Neuronal stem cell (in vitro differentiated cells): ENCODE results near the gene DYNLT3.
A peak's percentile ranks its signal among the peaks of the same experiment; 100 is the strongest.

Experiments used
- DNase-seq: peaks from one replicate; pipeline ENCODE4 v3.0.0-alpha.2; 2013; ENCODE audit warnings: low spot score
- H2AFZ ChIP-seq: one replicate; pipeline ENCODE4 v1.6.1; 2013; ENCODE audit warnings: mild to moderate bottlenecking, low read length, inconsistent platforms
- H2AK5ac ChIP-seq: 2 replicates; pipeline ENCODE4 v1.6.1; 2013; ENCODE audit warnings: low read depth, mild to moderate bottlenecking, inconsistent platforms, low read length, moderate library complexity, mixed read lengths
- H2BK120ac ChIP-seq: 2 replicates; pipeline ENCODE4 v1.6.1; 2013; ENCODE audit warnings: low read depth, mild to moderate bottlenecking, inconsistent platforms, low read length, moderate library complexity, mixed read lengths
- H2BK12ac ChIP-seq: one replicate; pipeline ENCODE4 v1.6.1; 2013; ENCODE audit warnings: low read length, inconsistent platforms
- H2BK15ac ChIP-seq: 2 replicates; pipeline ENCODE4 v1.6.1; 2013; ENCODE audit warnings: mild to moderate bottlenecking, low read length, inconsistent platforms, mixed read lengths
- H2BK5ac ChIP-seq: one replicate; pipeline ENCODE4 v1.6.1; 2013; ENCODE audit warnings: inconsistent platforms, mild to moderate bottlenecking, low read length, moderate library complexity
- H3K14ac ChIP-seq: one replicate; pipeline ENCODE4 v1.6.1; 2013; ENCODE audit warnings: low read length, inconsistent platforms
- H3K18ac ChIP-seq: 2 replicates; pipeline ENCODE4 v1.6.1; 2013; ENCODE audit warnings: low read length, inconsistent platforms
- H3K23ac ChIP-seq: 2 replicates; pipeline ENCODE4 v1.6.1; 2013; ENCODE audit warnings: low read depth, mild to moderate bottlenecking, mixed read lengths, low read length, inconsistent platforms; ENCODE audit not compliant: poor library complexity
- H3K27ac ChIP-seq: replicated peaks from 3 replicates; pipeline ENCODE4 v1.5.1; 2013; ENCODE audit warnings: low read length, inconsistent platforms
- H3K27me3 ChIP-seq, 3 experiments: 2 replicates each; pipeline ENCODE4 v1.6.1; 2013; ENCODE audit warnings: low read length in 3 of 3, mild to moderate bottlenecking in 2 of 3, inconsistent platforms in 1 of 3, low read depth in 1 of 3, mixed read lengths in 1 of 3, moderate library complexity in 1 of 3; ENCODE audit not compliant: control insufficient read depth in 3 of 3, insufficient read depth in 3 of 3
- H3K36me3 ChIP-seq, 2 donors: replicated peaks in 1 of 2; 2 replicates each; pipeline ENCODE4 v1.6.1; 2013; ENCODE audit warnings: low read length in 2 of 2; ENCODE audit not compliant: control insufficient read depth in 2 of 2, insufficient read depth in 2 of 2
- H3K4ac ChIP-seq: 2 replicates; pipeline ENCODE4 v1.6.1; 2013; ENCODE audit warnings: inconsistent platforms, mild to moderate bottlenecking, low read length, moderate library complexity
- H3K4me1 ChIP-seq, 2 donors: 1 replicate in 1 of 2; 2 replicates in 1 of 2; pipeline ENCODE4 v1.6.1; 2013; ENCODE audit warnings: low read length in 2 of 2, low read depth in 1 of 2; ENCODE audit not compliant: control insufficient read depth in 2 of 2, insufficient read depth in 1 of 2
- H3K4me2 ChIP-seq: one replicate; pipeline ENCODE4 v1.6.1; 2013; ENCODE audit warnings: mild to moderate bottlenecking, low read length, inconsistent platforms; ENCODE audit not compliant: insufficient read depth, poor library complexity, severe bottlenecking
- H3K4me3 ChIP-seq, 2 donors: 2 replicates each; pipeline ENCODE4 v1.5.1; 2013; ENCODE audit warnings: low read length in 2 of 2, mild to moderate bottlenecking in 2 of 2, inconsistent platforms in 1 of 2, moderate library complexity in 1 of 2
- H3K79me1 ChIP-seq: one replicate; pipeline ENCODE4 v1.6.1; 2013; ENCODE audit warnings: low read depth, mild to moderate bottlenecking, inconsistent platforms, low read length, moderate library complexity
- H3K9ac ChIP-seq: one replicate; pipeline ENCODE4 v1.6.1; 2013; ENCODE audit warnings: mild to moderate bottlenecking, low read depth, low read length, inconsistent platforms; ENCODE audit not compliant: poor library complexity
- H3K9me3 ChIP-seq, 2 donors: replicated peaks in 1 of 2; 2 replicates each; pipeline versions ENCODE3 to v1.6.1; 2013; ENCODE audit warnings: low read length in 2 of 2, mild to moderate bottlenecking in 2 of 2, inconsistent platforms in 1 of 2, low read depth in 1 of 2, mixed read lengths in 1 of 2, moderate library complexity in 1 of 2; ENCODE audit not compliant: control insufficient read depth in 2 of 2, insufficient read depth in 1 of 2
- H4K8ac ChIP-seq: one replicate; pipeline ENCODE4 v1.6.1; 2013; ENCODE audit warnings: low read depth, mild to moderate bottlenecking, inconsistent platforms, low read length, moderate library complexity
- H4K91ac ChIP-seq: one replicate; pipeline ENCODE4 v1.6.1; 2013; ENCODE audit warnings: low read length, low read depth, mild to moderate bottlenecking, inconsistent platforms; ENCODE audit not compliant: poor library complexity
- WGBS, 2 donors: extraction: QIAGEN DNeasy Blood & Tissue Kit; methylation state at CpG; one replicate each; pipeline ENCODE4 v1.1.7; 2013; ENCODE audit warnings: missing lambda C conversion rate in 2 of 2, mixed read lengths in 1 of 2; ENCODE audit not compliant: insufficient read length in 2 of 2, insufficient replicate concordance in 1 of 2; ENCODE audit errors: extremely low coverage in 2 of 2; 5-methylcytosine and 5-hydroxymethylcytosine counted together

DYNLT3 gene

GRCh38 chrX:37846558-37846933 is 825 bp downstream of the DYNLT3 start:
- no peak overlapping the region for H2BK120ac ChIP-seq
- no peak overlapping the region for H4K8ac ChIP-seq
- no peak overlapping the region for H3K18ac ChIP-seq
- H3K27ac ChIP-seq, result no peak overlapping the region
- no peak overlapping the region for H3K9ac ChIP-seq
- no peak overlapping the region for H2BK15ac ChIP-seq
- no peak overlapping the region for H3K14ac ChIP-seq
- peak overlapping the region; percentile 81 for H2AFZ ChIP-seq
- H3K4me3 ChIP-seq, result peak overlapping the region; percentile 43 to 85
- H3K36me3 ChIP-seq, result no peaks in the 10 kb centered on the region
- H2BK12ac ChIP-seq, result no peak overlapping the region
- no peak overlapping the region for H2AK5ac ChIP-seq
- WGBS, 2 donors, result no CpG with 5 or more reads among the region's 1 CpG
- H4K91ac ChIP-seq, result no peak overlapping the region
- H3K27me3 ChIP-seq, result no peaks in the 10 kb centered on the region
- no peaks in the 10 kb centered on the region for H3K79me1 ChIP-seq
- no peaks in the 10 kb centered on the region for H3K9me3 ChIP-seq
- no peaks in the 10 kb centered on the region for H3K4me1 ChIP-seq
- H3K4me2 ChIP-seq, result no peak overlapping the region
- H3K23ac ChIP-seq, result no peak overlapping the region
- no peak overlapping the region for H3K4ac ChIP-seq
- no peak for DNase-seq
- H2BK5ac ChIP-seq, result no peak overlapping the region

GRCh38 chrX:37846141-37846540 is 1.2 kb downstream of the DYNLT3 start:
- Histone ChIP-seq H3K9me3 (no peaks in the 10 kb centered on the region), H2BK12ac (no peak overlapping the region), H2BK5ac (no peak overlapping the region), H3K14ac (no peak overlapping the region), H2AFZ (no peak overlapping the region), H3K9ac (no peak overlapping the region), H3K4me2 (no peak overlapping the region), H3K27ac (no peak overlapping the region), H3K23ac (no peak overlapping the region), H3K36me3 (no peaks in the 10 kb centered on the region), H2BK15ac (no peak overlapping the region), H3K4me3 (no peak overlapping the region), H3K4ac (no peak overlapping the region), H3K18ac (no peak overlapping the region), H3K79me1 (no peaks in the 10 kb centered on the region), H3K27me3 (no peaks in the 10 kb centered on the region), H3K4me1 (no peaks in the 10 kb centered on the region), H2BK120ac (no peak overlapping the region), H4K91ac (no peak overlapping the region), H4K8ac (no peak overlapping the region), H2AK5ac (no peak overlapping the region)
- WGBS, 2 donors, result no CpG with 5 or more reads among the region's 3 CpGs
- DNase-seq, result no peak

- Histone ChIP-seq H3K36me3 (no peaks in the 10 kb centered on the region), H3K9ac (no peak overlapping the region), H3K14ac (no peak overlapping the region), H3K79me1 (no peaks in the 10 kb centered on the region), H3K27me3 (no peaks in the 10 kb centered on the region), H3K4me2 (no peak overlapping the region), H3K27ac (no peak overlapping the region), H4K8ac (no peak overlapping the region), H2AFZ (no peak overlapping the region), H3K4me3 (no peak overlapping the region), H2AK5ac (no peak overlapping the region), H3K23ac (no peak overlapping the region), H2BK12ac (no peak overlapping the region), H2BK15ac (no peak overlapping the region), H3K18ac (no peak overlapping the region), H3K4me1 (no peaks in the 10 kb centered on the region), H2BK5ac (no peak overlapping the region), H3K9me3 (no peaks in the 10 kb centered on the region), H2BK120ac (no peak overlapping the region), H3K4ac (no peak overlapping the region), H4K91ac (no peak overlapping the region)
- DNase-seq, result no peak
Observed at GRCh38 chrX:37844622-37845021, 2.7 kb downstream of the DYNLT3 start.

GRCh38 chrX:37840931-37841330 is 6.4 kb downstream of the DYNLT3 start:
- no peaks in the 10 kb centered on the region for H3K9me3 ChIP-seq
- DNase-seq, result no peak
- H2BK15ac ChIP-seq, result no peak overlapping the region
- no peak overlapping the region for H3K18ac ChIP-seq
- no peak overlapping the region for H2AK5ac ChIP-seq
- H3K27me3 ChIP-seq, result no peaks in the 10 kb centered on the region
- no peak overlapping the region for H3K14ac ChIP-seq
- H3K79me1 ChIP-seq, result no peaks in the 10 kb centered on the region
- H4K8ac ChIP-seq, result no peak overlapping the region
- H2BK120ac ChIP-seq, result no peak overlapping the region
- H3K4me3 ChIP-seq, result no peak overlapping the region
- WGBS, 2 donors, result no CpG with 5 or more reads among the region's 3 CpGs
- no peak overlapping the region for H3K27ac ChIP-seq
- H3K4me2 ChIP-seq, result no peak overlapping the region
- H3K9ac ChIP-seq, result no peak overlapping the region
- no peak overlapping the region for H2AFZ ChIP-seq
- H3K23ac ChIP-seq, result no peak overlapping the region
- H3K4me1 ChIP-seq, result no peaks in the 10 kb centered on the region
- H3K4ac ChIP-seq, result no peak overlapping the region
- H2BK12ac ChIP-seq, result no peak overlapping the region
- no peak overlapping the region for H4K91ac ChIP-seq
- H2BK5ac ChIP-seq, result no peak overlapping the region
- H3K36me3 ChIP-seq, result no peaks in the 10 kb centered on the region
